GM12878 (cell line): Measurements from ENCODE around the gene SMIM1. TPM values are rescaled to one million over a fixed set of nuclear protein-coding genes. Genes with fewer than 3 reads are reported as not detected.

Source experiments
- ATAC-seq: fragments of 200-7000 bp; cut with Tn5 transposase; 3 replicates; pipeline ENCODE4 v1.9.1; 2020; ENCODE audit warnings: mild to moderate bottlenecking, moderate library complexity
- BruUV-seq: library from RNA; stranded (reverse); fragments of 400-500 nt; replicated peaks from 2 replicates; lab custom pipeline; 2021; lab: Mats Ljungman, UMichigan
- CTCF ChIA-PET: fragments of 300-600 bp; sonication (Branson Sonifier 250); formaldehyde crosslinking; extraction: SDS; loops from one replicate; lab custom pipeline; 2021; ENCODE audit warnings: inconsistent platforms; lab: Yijun Ruan, JAX
- POLR2A ChIA-PET: fragments of 350-600 bp; formaldehyde crosslinking; extraction: SDS; loops from one replicate; lab custom pipeline; 2021; ENCODE audit warnings: inconsistent platforms; lab: Charles Lee
- RAD21 ChIA-PET: fragments of 300-600 bp; sonication (Branson Sonifier 250); formaldehyde crosslinking; loops from one replicate; lab custom pipeline; 2023; ENCODE audit warnings: antibody characterized with exemption; ENCODE audit not compliant: unreplicated experiment; lab: Charles Lee
- SMC1A ChIA-PET: fragments of 300-600 bp; sonication (Branson Sonifier 250); formaldehyde crosslinking; loops from one replicate; lab custom pipeline; 2023; ENCODE audit not compliant: unreplicated experiment, uncharacterized antibody; lab: Charles Lee
- DNase-seq: peaks from one replicate; pipeline ENCODE4 v3.0.0-alpha.2; 2011; ENCODE audit warnings: low read depth, low spot score
- FAIRE-seq: peaks from 3 replicates; lab custom pipeline; 2011; peaks lifted over from hg19 to GRCh38; lab: Jason Lieb, UNC
- H2AFZ ChIP-seq: 2 replicates; pipeline ENCODE4 v1.6.0; 2011; ENCODE audit warnings: low read depth, low read length, control low read depth; ENCODE audit not compliant: control insufficient read depth
- H3K27ac ChIP-seq: 2 replicates; pipeline ENCODE4 v1.5.1; 2011; ENCODE audit warnings: control low read depth; ENCODE audit not compliant: control insufficient read depth, insufficient read depth
- H3K27me3 ChIP-seq, 2 experiments: replicated peaks in 1 of 2; 2 replicates each; pipeline versions ENCODE4 v1.6.0 to v1.6.1; 2011; ENCODE audit warnings: low read length in 1 of 2; ENCODE audit not compliant: control insufficient read depth in 2 of 2, insufficient read depth in 2 of 2
- H3K36me3 ChIP-seq, 2 experiments: 2 replicates each; pipeline ENCODE4 v1.5.1; 2011; ENCODE audit warnings: low read length in 1 of 2; ENCODE audit not compliant: control insufficient read depth in 2 of 2, insufficient read depth in 2 of 2
- H3K4me1 ChIP-seq: 2 replicates; pipeline ENCODE4 v1.6.1; 2011; ENCODE audit warnings: mild to moderate bottlenecking, low read length, moderate library complexity, mixed read lengths; ENCODE audit not compliant: control insufficient read depth, insufficient read depth
- H3K4me2 ChIP-seq: 2 replicates; pipeline ENCODE4 v1.6.0; 2011; ENCODE audit warnings: control low read depth; ENCODE audit not compliant: control insufficient read depth, insufficient read depth
- H3K4me3 ChIP-seq: fragments of 200-600 bp; sonication (generic); 2 replicates; pipeline ENCODE4 v1.5.1; 2016
- H3K79me2 ChIP-seq: 2 replicates; pipeline ENCODE4 v1.6.0; 2011; ENCODE audit warnings: low read length; ENCODE audit not compliant: control insufficient read depth, insufficient read depth
- H3K9ac ChIP-seq: 2 replicates; pipeline ENCODE4 v1.8.0; 2011; ENCODE audit warnings: low read length, control low read depth, mixed read lengths; ENCODE audit not compliant: control insufficient read depth, insufficient read depth
- H3K9me3 ChIP-seq: replicated peaks from 3 replicates; pipeline ENCODE4 v1.5.1; 2011; ENCODE audit warnings: mild to moderate bottlenecking, low read length; ENCODE audit not compliant: control insufficient read depth, insufficient read depth
- H4K20me1 ChIP-seq: 2 replicates; pipeline ENCODE4 v1.6.0; 2011; ENCODE audit not compliant: control insufficient read depth, insufficient read depth
- BACH1 ChIP-seq: fragments of 450-650 bp; IDR thresholded peaks from 2 replicates; pipeline ENCODE4 v1.6.1; 2017; ENCODE audit warnings: mild to moderate bottlenecking, borderline replicate concordance
- DPF2 ChIP-seq: fragments of 450-650 bp; IDR thresholded peaks from 2 replicates; pipeline ENCODE4 v1.6.1; 2017; ENCODE audit warnings: mild to moderate bottlenecking
- ETV6 ChIP-seq, 2 experiments: fragments of 450-650 bp in 1 of 2; IDR thresholded peaks in 1 of 2; conservative IDR thresholded peaks in 1 of 2; 2 replicates each; pipeline ENCODE4 v1.6.1; 2014; ENCODE audit warnings: antibody characterized with exemption in 1 of 2, borderline replicate concordance in 1 of 2, low read depth in 1 of 2, mild to moderate bottlenecking in 1 of 2, moderate library complexity in 1 of 2
- HDAC2 ChIP-seq: fragments of 200-600 bp; sonication (generic); IDR thresholded peaks from 2 replicates; pipeline ENCODE4 v1.6.1; 2017
- IKZF1 ChIP-seq: fragments of 450-650 bp; conservative IDR thresholded peaks from 2 replicates; pipeline ENCODE4 v1.6.1; 2017; ENCODE audit warnings: antibody characterized with exemption, mild to moderate bottlenecking
- IRF4 ChIP-seq: IDR thresholded peaks from 2 replicates; pipeline ENCODE4 v1.6.1; 2011; ENCODE audit warnings: low read depth, low read length
- NFXL1 ChIP-seq: fragments of 450-650 bp; IDR thresholded peaks from 2 replicates; pipeline ENCODE4 v1.6.1; 2017; ENCODE audit warnings: antibody characterized with exemption, mild to moderate bottlenecking, borderline replicate concordance
- NKRF ChIP-seq: fragments of 450-650 bp; conservative IDR thresholded peaks from 2 replicates; pipeline ENCODE4 v1.6.1; 2017; ENCODE audit warnings: mild to moderate bottlenecking, moderate library complexity
- PAX5 ChIP-seq: IDR thresholded peaks from 2 replicates; pipeline ENCODE4 v1.6.1; 2011; ENCODE audit warnings: low read depth, low read length, borderline replicate concordance
- PAX8 ChIP-seq: fragments of 450-650 bp; IDR thresholded peaks from 2 replicates; pipeline ENCODE4 v1.6.1; 2017; ENCODE audit warnings: mild to moderate bottlenecking, moderate library complexity
- RCOR1 ChIP-seq: conservative IDR thresholded peaks from 2 replicates; pipeline ENCODE4 v1.6.1; 2012; ENCODE audit warnings: low read depth, low read length, improper control_type of control experiment
- SMAD5 ChIP-seq: IDR thresholded peaks from 2 replicates; pipeline ENCODE4 v1.6.1; 2016; ENCODE audit warnings: antibody characterized with exemption, low read depth
- STAT3 ChIP-seq: IDR thresholded peaks from 2 replicates; pipeline ENCODE4 v1.6.1; 2011; ENCODE audit warnings: low read depth, low read length, improper control_type of control experiment
- ZZZ3 ChIP-seq: IDR thresholded peaks from 2 replicates; pipeline ENCODE4 v1.6.1; 2011; ENCODE audit warnings: low read depth; ENCODE audit not compliant: control insufficient read depth, insufficient read length
- WGBS: methylation state at CpG from one replicate; pipeline ENCODE4 v1.1.6; 2016; ENCODE audit warnings: low lambda C conversion rate; ENCODE audit not compliant: insufficient replicate concordance, insufficient coverage; ENCODE audit errors: missing lambda C conversion rate; 5-methylcytosine and 5-hydroxymethylcytosine counted together
- in situ Hi-C: fragments of 300-500 bp; cut with MboI; formaldehyde crosslinking; loops from 9 replicates; pipeline ENCODE4 v1.14.3; 2018; ENCODE audit warnings: mixed read lengths
- intact Hi-C: fragments of 100-400 bp; cut with micrococcal nuclease; formaldehyde crosslinking; loops from one replicate; pipeline ENCODE4 v1.14.2; 2022; ENCODE audit not compliant: unreplicated experiment
- polyA plus RNA-seq, 11 experiments: library from polyadenylated mRNA; depleted of rRNA in 4 of 11; unstranded in 6 of 11; stranded (reverse) in 5 of 11; fragments of >200 nt; fragmentation: Nextera tagmentation in 4 of 11; fragmentation: Illumina TruSeq in 1 of 11; extraction: Ambion mirVana in 4 of 11; extraction: Trizol in 1 of 11; gene quantifications; 1 replicate in 1 of 11; 2 replicates in 10 of 11; pipeline versions ENCODE4 v1.2.1 to v1.2.3, GENCODE V29; 2011 to 2016; ENCODE audit warnings: inconsistent platforms in 2 of 11, missing spikeins in 2 of 11, low read depth in 1 of 11
- total RNA-seq, 4 experiments: library from RNA; depleted of rRNA in 3 of 4; stranded (reverse); fragments of >200 nt in 3 of 4; fragmentation: Illumina TruSeq in 1 of 4; extraction: Trizol in 1 of 4; gene quantifications; 2 replicates each; pipeline versions ENCODE4 v1.2.1 to v1.2.3, GENCODE V29; 2013 to 2021
- TF ChIP-seq, protein P1 (sequence below): IDR thresholded peaks from 2 replicates; pipeline ENCODE4 v1.6.1; 2012; ENCODE audit warnings: improper control_type of control experiment, low read depth, low read length; ENCODE audit not compliant: insufficient replicate concordance
- TF ChIP-seq, protein P2 (sequence below): fragments of 150-350 bp; IDR thresholded peaks from 2 replicates; pipeline ENCODE4 v1.6.1; 2014; ENCODE audit warnings: mild to moderate bottlenecking, low read depth, low read length

The SMIM1 gene
- total and polyA plus RNA-seq, 10 of the 15 experiments (the other 5 are each of a cell fraction or from before 2014, with no cell fraction given): 0.30 to 0.37 TPM; not detected in 8

DNA sequence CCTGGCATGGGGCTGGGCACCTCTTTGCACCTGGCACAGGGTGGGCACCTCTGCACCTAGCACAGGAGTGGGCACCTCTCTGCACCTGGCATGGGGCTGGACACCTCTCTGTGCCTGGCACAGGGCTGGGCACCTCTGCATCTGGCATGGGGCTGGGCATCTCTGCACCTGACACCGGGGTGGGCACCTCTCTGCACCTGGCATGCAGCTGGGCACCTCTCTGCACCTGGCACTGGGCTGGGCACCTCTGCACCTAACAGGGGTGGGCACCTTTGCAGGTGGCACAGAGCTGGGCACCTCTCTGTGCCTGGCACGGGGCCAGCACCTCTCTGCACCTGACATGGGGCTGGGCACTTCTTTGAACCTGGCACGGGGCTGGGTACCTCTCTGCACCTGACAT is 49.7 kb upstream of the SMIM1 start:
- in situ Hi-C loops (no loop called here), intact Hi-C loops (loop anchor here (5.0 kb wide), 2 partner anchors 56 to 231 kb away; no protein-coding TSS in a partner anchor)
- no peak for TF ChIP-seq HDAC2
- TF ChIP-seq NFXL1: no peak
- TF ChIP-seq, protein P1, sequence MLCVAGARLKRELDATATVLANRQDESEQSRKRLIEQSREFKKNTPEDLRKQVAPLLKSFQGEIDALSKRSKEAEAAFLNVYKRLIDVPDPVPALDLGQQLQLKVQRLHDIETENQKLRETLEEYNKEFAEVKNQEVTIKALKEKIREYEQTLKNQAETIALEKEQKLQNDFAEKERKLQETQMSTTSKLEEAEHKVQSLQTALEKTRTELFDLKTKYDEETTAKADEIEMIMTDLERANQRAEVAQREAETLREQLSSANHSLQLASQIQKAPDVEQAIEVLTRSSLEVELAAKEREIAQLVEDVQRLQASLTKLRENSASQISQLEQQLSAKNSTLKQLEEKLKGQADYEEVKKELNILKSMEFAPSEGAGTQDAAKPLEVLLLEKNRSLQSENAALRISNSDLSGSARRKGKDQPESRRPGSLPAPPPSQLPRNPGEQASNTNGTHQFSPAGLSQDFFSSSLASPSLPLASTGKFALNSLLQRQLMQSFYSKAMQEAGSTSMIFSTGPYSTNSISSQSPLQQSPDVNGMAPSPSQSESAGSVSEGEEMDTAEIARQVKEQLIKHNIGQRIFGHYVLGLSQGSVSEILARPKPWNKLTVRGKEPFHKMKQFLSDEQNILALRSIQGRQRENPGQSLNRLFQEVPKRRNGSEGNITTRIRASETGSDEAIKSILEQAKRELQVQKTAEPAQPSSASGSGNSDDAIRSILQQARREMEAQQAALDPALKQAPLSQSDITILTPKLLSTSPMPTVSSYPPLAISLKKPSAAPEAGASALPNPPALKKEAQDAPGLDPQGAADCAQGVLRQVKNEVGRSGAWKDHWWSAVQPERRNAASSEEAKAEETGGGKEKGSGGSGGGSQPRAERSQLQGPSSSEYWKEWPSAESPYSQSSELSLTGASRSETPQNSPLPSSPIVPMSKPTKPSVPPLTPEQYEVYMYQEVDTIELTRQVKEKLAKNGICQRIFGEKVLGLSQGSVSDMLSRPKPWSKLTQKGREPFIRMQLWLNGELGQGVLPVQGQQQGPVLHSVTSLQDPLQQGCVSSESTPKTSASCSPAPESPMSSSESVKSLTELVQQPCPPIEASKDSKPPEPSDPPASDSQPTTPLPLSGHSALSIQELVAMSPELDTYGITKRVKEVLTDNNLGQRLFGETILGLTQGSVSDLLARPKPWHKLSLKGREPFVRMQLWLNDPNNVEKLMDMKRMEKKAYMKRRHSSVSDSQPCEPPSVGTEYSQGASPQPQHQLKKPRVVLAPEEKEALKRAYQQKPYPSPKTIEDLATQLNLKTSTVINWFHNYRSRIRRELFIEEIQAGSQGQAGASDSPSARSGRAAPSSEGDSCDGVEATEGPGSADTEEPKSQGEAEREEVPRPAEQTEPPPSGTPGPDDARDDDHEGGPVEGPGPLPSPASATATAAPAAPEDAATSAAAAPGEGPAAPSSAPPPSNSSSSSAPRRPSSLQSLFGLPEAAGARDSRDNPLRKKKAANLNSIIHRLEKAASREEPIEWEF: no peak
- no peak for TF ChIP-seq RCOR1
- TF ChIP-seq IKZF1: no peak
- no peak for TF ChIP-seq SMAD5
- TF ChIP-seq, protein P2, sequence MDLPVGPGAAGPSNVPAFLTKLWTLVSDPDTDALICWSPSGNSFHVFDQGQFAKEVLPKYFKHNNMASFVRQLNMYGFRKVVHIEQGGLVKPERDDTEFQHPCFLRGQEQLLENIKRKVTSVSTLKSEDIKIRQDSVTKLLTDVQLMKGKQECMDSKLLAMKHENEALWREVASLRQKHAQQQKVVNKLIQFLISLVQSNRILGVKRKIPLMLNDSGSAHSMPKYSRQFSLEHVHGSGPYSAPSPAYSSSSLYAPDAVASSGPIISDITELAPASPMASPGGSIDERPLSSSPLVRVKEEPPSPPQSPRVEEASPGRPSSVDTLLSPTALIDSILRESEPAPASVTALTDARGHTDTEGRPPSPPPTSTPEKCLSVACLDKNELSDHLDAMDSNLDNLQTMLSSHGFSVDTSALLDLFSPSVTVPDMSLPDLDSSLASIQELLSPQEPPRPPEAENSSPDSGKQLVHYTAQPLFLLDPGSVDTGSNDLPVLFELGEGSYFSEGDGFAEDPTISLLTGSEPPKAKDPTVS: no peak
- no peak for TF ChIP-seq STAT3
- no peak for TF ChIP-seq DPF2
- TF ChIP-seq IRF4: no peak
- TF ChIP-seq PAX5: no peak
- no peak for TF ChIP-seq BACH1
- TF ChIP-seq ZZZ3: no peak
- no peak for TF ChIP-seq PAX8
- TF ChIP-seq ETV6 (conservative IDR thresholded peaks at IDR 0.05 in 1 of 2, IDR thresholded peaks at IDR 0.05 in 1 of 2; ENCODE audit: borderline replicate concordance in 1 of 2, low read depth in 1 of 2): no peak
- TF ChIP-seq NKRF: no peak

More for the DNA sequence above, 49.7 kb upstream of the SMIM1 start:
- ATAC-seq (no peak), DNase-seq (no peak), FAIRE-seq (no peak)
- ChIA-PET SMC1A (no interaction called here), CTCF (no interaction called here), RAD21 (no interaction called here), POLR2A (no interaction called here)
- H3K4me1 ChIP-seq: peaks cover 6% of the 10 kb centered on the region; the same call in 1 of the 2 replicates
- BruUV-seq: no TSS peak
- no peaks in the 10 kb centered on the region for H3K27me3 ChIP-seq
- H3K9ac ChIP-seq: no peak overlapping the region
- H3K27ac ChIP-seq: no peak overlapping the region
- no peaks in the 10 kb centered on the region for H3K79me2 ChIP-seq
- H2AFZ ChIP-seq: no peak overlapping the region
- H3K36me3 ChIP-seq: peaks cover 0 to 2% of the 10 kb centered on the region in 2 experiments; a peak in 2 of 4 replicates
- H3K4me2 ChIP-seq: no peak overlapping the region
- H3K9me3 ChIP-seq: no peaks in the 10 kb centered on the region
- no peak overlapping the region for H3K4me3 ChIP-seq
- H4K20me1 ChIP-seq: no peaks in the 10 kb centered on the region
- WGBS: 49% methylated on average over 3 of the region's 3 CpGs
